K562 (cell line): ENCODE results near the gene TEX264. TPM values are rescaled to one million over a fixed set of nuclear protein-coding genes. Genes with fewer than 3 reads are reported as not detected.

ENCODE experiments used
- ATAC-seq: fragments of 200-7000 bp; cut with Tn5 transposase; 3 replicates; pipeline ENCODE4 v1.9.1; 2020; ENCODE audit warnings: moderate library complexity
- BruUV-seq: library from RNA; stranded (reverse); fragments of 400-500 nt; replicated peaks from 2 replicates; lab custom pipeline; 2021; lab: Mats Ljungman, UMichigan
- CTCF ChIA-PET: fragments of 300-600 bp; formaldehyde crosslinking; extraction: SDS; loops from one replicate; lab custom pipeline; 2021; ENCODE audit warnings: low intra/inter-chr PET ratio; lab: Yijun Ruan, JAX
- POLR2A ChIA-PET: fragments of 300-600, 350-650 bp; sonication (Branson Sonifier 250); formaldehyde crosslinking; extraction: SDS; loops from one replicate; lab custom pipeline; 2021; ENCODE audit warnings: antibody characterized with exemption, inconsistent platforms; lab: Yijun Ruan, JAX
- DNase-seq, 4 experiments: peaks; one replicate each; pipeline versions ENCODE4 v3.0.0 to v3.0.0-alpha.2; 2011 to 2018; ENCODE audit warnings: low spot score in 3 of 4, mixed read lengths in 3 of 4; ENCODE audit errors: extremely low read depth in 1 of 4
- FAIRE-seq: peaks from 2 replicates; lab custom pipeline; 2011; peaks lifted over from hg19 to GRCh38; lab: Jason Lieb, UNC
- H2AFZ ChIP-seq: 2 replicates; pipeline ENCODE4 v1.6.0; 2011; ENCODE audit warnings: low read depth, low read length, control low read depth, inconsistent platforms
- H3K27ac ChIP-seq: fragments of 200-600 bp; 3 replicates; pipeline ENCODE4 v1.8.0; 2011; ENCODE audit warnings: low read depth, mild to moderate bottlenecking, control low read depth, inconsistent platforms, low read length, moderate library complexity, mixed read lengths; ENCODE audit errors: extremely low read depth
- H3K27me3 ChIP-seq, 2 experiments: fragments of 300-600 bp in 1 of 2; 2 replicates in 1 of 2; 3 replicates in 1 of 2; pipeline versions ENCODE4 v1.6.0 to v1.8.0; 2011; ENCODE audit warnings: inconsistent platforms in 2 of 2, low read length in 2 of 2, mild to moderate bottlenecking in 1 of 2, mixed read lengths in 1 of 2, moderate library complexity in 1 of 2; ENCODE audit not compliant: control insufficient read depth in 2 of 2, insufficient read depth in 2 of 2
- H3K36me3 ChIP-seq: fragments of 300-600 bp; 3 replicates; pipeline ENCODE4 v1.8.0; 2011; ENCODE audit warnings: mild to moderate bottlenecking, low read length, inconsistent platforms; ENCODE audit not compliant: control insufficient read depth, insufficient read depth
- H3K4me1 ChIP-seq, 2 experiments: fragments of 200-600 bp in 1 of 2; replicated peaks in 1 of 2; 2 replicates in 1 of 2; 3 replicates in 1 of 2; pipeline versions ENCODE4 v1.5.1 to v1.8.0; 2011; ENCODE audit warnings: inconsistent platforms in 2 of 2, low read length in 2 of 2, mild to moderate bottlenecking in 1 of 2, mixed read lengths in 1 of 2, moderate library complexity in 1 of 2; ENCODE audit not compliant: control insufficient read depth in 2 of 2, insufficient read depth in 2 of 2
- H3K4me2 ChIP-seq: 2 replicates; pipeline ENCODE4 v1.6.1; 2011; ENCODE audit warnings: low read length, control low read depth, inconsistent platforms, mixed read lengths; ENCODE audit not compliant: insufficient read depth
- H3K4me3 ChIP-seq: fragments of 200-600 bp; sonication (generic), shearing (Covaris generic); 2 replicates; pipeline ENCODE4 v1.5.1; 2016; ENCODE audit warnings: control low read depth, inconsistent platforms
- H3K79me2 ChIP-seq: fragments of 200-600 bp; 3 replicates; pipeline ENCODE4 v1.8.0; 2011; ENCODE audit warnings: low read length, inconsistent platforms; ENCODE audit not compliant: control insufficient read depth, insufficient read depth
- H3K9ac ChIP-seq, 2 experiments: 2 replicates each; pipeline versions ENCODE4 v1.6.0 to v1.6.1; 2011; ENCODE audit warnings: low read depth in 2 of 2, low read length in 2 of 2, control low read depth in 1 of 2, inconsistent platforms in 1 of 2, mild to moderate bottlenecking in 1 of 2, mixed read lengths in 1 of 2; ENCODE audit not compliant: insufficient read depth in 1 of 2
- H3K9me1 ChIP-seq: one replicate; pipeline ENCODE4 v1.6.0; 2011; ENCODE audit warnings: inconsistent platforms, mild to moderate bottlenecking, low read length, moderate library complexity; ENCODE audit not compliant: control insufficient read depth, insufficient read depth
- H3K9me3 ChIP-seq: replicated peaks from 2 replicates; pipeline ENCODE4 v1.5.1; 2011; ENCODE audit warnings: low read depth, low read length, inconsistent platforms; ENCODE audit not compliant: control insufficient read depth, insufficient read depth
- H4K20me1 ChIP-seq: replicated peaks from 2 replicates; pipeline ENCODE4 v1.6.1; 2011; ENCODE audit warnings: low read length, inconsistent platforms, mixed read lengths; ENCODE audit not compliant: control insufficient read depth, insufficient read depth
- DACH1 ChIP-seq: fragments of 450-650 bp; IDR thresholded peaks from 2 replicates; pipeline ENCODE4 v1.6.1; 2018; ENCODE audit not compliant: partially characterized antibody
- USF2 ChIP-seq: sonication (generic); formaldehyde crosslinking; IDR thresholded peaks from 2 replicates; pipeline ENCODE4 v1.5.0; 2020; ENCODE audit warnings: missing genetic modification reagents
- WGBS: fragments of 100-300 bp; shearing (Covaris generic); methylation state at CpG from one replicate; pipeline ENCODE4 v1.1.6; 2016; ENCODE audit warnings: low coverage, mixed read lengths; ENCODE audit not compliant: insufficient coverage; ENCODE audit errors: missing lambda C conversion rate; 5-methylcytosine and 5-hydroxymethylcytosine counted together
- in situ Hi-C: fragments of 300-500 bp; cut with MboI; formaldehyde crosslinking; loops from 4 replicates; pipeline ENCODE4 v1.15.0; 2018; ENCODE audit warnings: inconsistent platforms, mixed read lengths
- intact Hi-C: fragments of 100-400 bp; cut with micrococcal nuclease; formaldehyde crosslinking; loops from 2 replicates; pipeline ENCODE4 v1.14.2; 2022
- polyA plus RNA-seq, 8 experiments: library from polyadenylated mRNA; depleted of rRNA in 4 of 8; stranded (reverse) in 5 of 8; unstranded in 3 of 8; fragments of >200 nt; fragmentation: Nextera tagmentation in 2 of 8; fragmentation: Illumina TruSeq in 1 of 8; extraction: Ambion mirVana in 2 of 8; extraction: Trizol in 1 of 8; gene quantifications; 2 replicates each; pipeline versions ENCODE4 v1.2.1 to v1.2.3, GENCODE V29; 2011 to 2014; ENCODE audit warnings: inconsistent platforms in 1 of 8, missing spikeins in 1 of 8
- total RNA-seq, 7 experiments: library from RNA; depleted of rRNA in 6 of 7; stranded (reverse); fragments of >200 nt in 6 of 7; fragmentation: Illumina TruSeq in 2 of 7; extraction: Trizol in 2 of 7; gene quantifications; 2 replicates each; pipeline versions ENCODE4 v1.2.1 to v1.2.3, GENCODE V29; 2011 to 2021; ENCODE audit warnings: low replicate concordance in 1 of 7
- TF ChIP-seq, protein P1 (sequence below): fragments of 450-650 bp; IDR thresholded peaks from 2 replicates; pipeline ENCODE4 v1.6.1; 2016

TEX264 gene
- total and polyA plus RNA-seq, 9 of the 15 experiments (the other 6 are each of a cell fraction or from before 2014, with no cell fraction given): 4.1 to 47.0 (median 31.0) TPM

- in situ Hi-C loops: no loop called here
- intact Hi-C loops: loop anchor here (5.0 kb wide), 1 partner anchor 85 kb away; no protein-coding TSS in a partner anchor
- no peak overlapping the region for H3K4me3 ChIP-seq
- H3K27me3 ChIP-seq: peaks cover 0 to 54% of the 10 kb centered on the region in 2 experiments; a peak in 4 of 5 replicates
- no peak overlapping the region for H3K4me2 ChIP-seq
- H2AFZ ChIP-seq: no peak overlapping the region
- TF ChIP-seq DACH1 (no peak), USF2 (no peak)
- TF ChIP-seq, protein P1, sequence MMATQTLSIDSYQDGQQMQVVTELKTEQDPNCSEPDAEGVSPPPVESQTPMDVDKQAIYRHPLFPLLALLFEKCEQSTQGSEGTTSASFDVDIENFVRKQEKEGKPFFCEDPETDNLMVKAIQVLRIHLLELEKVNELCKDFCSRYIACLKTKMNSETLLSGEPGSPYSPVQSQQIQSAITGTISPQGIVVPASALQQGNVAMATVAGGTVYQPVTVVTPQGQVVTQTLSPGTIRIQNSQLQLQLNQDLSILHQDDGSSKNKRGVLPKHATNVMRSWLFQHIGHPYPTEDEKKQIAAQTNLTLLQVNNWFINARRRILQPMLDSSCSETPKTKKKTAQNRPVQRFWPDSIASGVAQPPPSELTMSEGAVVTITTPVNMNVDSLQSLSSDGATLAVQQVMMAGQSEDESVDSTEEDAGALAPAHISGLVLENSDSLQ: peak; percentile 58; the same call in 1 of the 2 replicates
- WGBS: 0% methylated on average over 4 of the region's 5 CpGs
- no peaks in the 10 kb centered on the region for H3K36me3 ChIP-seq
- FAIRE-seq (no peak), ATAC-seq (no peak), DNase-seq (no peak)
- ChIA-PET POLR2A (interaction anchor here (1.2 kb wide), 1 partner anchor 16 kb away, joined by 4 read pairs; no protein-coding TSS in a partner anchor), CTCF (no interaction called here)
- no peaks in the 10 kb centered on the region for H3K79me2 ChIP-seq
- H3K27ac ChIP-seq: no peak overlapping the region
- H4K20me1 ChIP-seq: no peaks in the 10 kb centered on the region
- H3K9ac ChIP-seq: no peak overlapping the region
- H3K9me3 ChIP-seq: no peaks in the 10 kb centered on the region
- no TSS peak for BruUV-seq
- no peaks in the 10 kb centered on the region; a peak in 1 of 5 replicates for H3K4me1 ChIP-seq
- no peaks in the 10 kb centered on the region for H3K9me1 ChIP-seq
These were observed 45.8 kb downstream of the TEX264 start for GRCh38 chr3:51716805-51717204.
